Liver (tissue), 9 donors: ENCODE data around the gene NUDT9. TPM values are rescaled to one million over a fixed set of nuclear protein-coding genes. Genes with fewer than 3 reads are reported as not detected.

ENCODE experiments used
- DNase-seq: peaks from one replicate; pipeline ENCODE4 v3.0.0-alpha.2; 2017; ENCODE audit warnings: low spot score
- H3K27ac ChIP-seq, 2 donors: one replicate each; pipeline ENCODE4 v1.7.0; 2013; ENCODE audit warnings: inconsistent platforms in 2 of 2, low read length in 2 of 2, control low read depth in 1 of 2, low read depth in 1 of 2, mild to moderate bottlenecking in 1 of 2
- H3K27me3 ChIP-seq, 4 donors: one replicate each; pipeline versions ENCODE4 v1.6.1 to v1.7.0; 2013; ENCODE audit warnings: low read length in 3 of 4, inconsistent platforms in 1 of 4, mild to moderate bottlenecking in 1 of 4, moderate library complexity in 1 of 4; ENCODE audit not compliant: control insufficient read depth in 4 of 4, insufficient read depth in 4 of 4
- H3K36me3 ChIP-seq, 4 donors: one replicate each; pipeline versions ENCODE4 v1.6.1 to v1.7.0; 2013; ENCODE audit warnings: low read length in 3 of 4, mild to moderate bottlenecking in 3 of 4, low read depth in 1 of 4, moderate library complexity in 1 of 4; ENCODE audit not compliant: control insufficient read depth in 4 of 4, insufficient read depth in 3 of 4
- H3K4me1 ChIP-seq, 4 donors: one replicate each; pipeline versions ENCODE4 v1.6.1 to v1.7.0; 2013; ENCODE audit warnings: low read length in 3 of 4, mild to moderate bottlenecking in 3 of 4, moderate library complexity in 1 of 4; ENCODE audit not compliant: control insufficient read depth in 4 of 4, insufficient read depth in 4 of 4
- H3K4me3 ChIP-seq, 3 donors: one replicate each; pipeline versions ENCODE4 v1.6.1 to v1.7.0; 2013; ENCODE audit warnings: low read length in 3 of 3, control low read depth in 1 of 3, low read depth in 1 of 3, mild to moderate bottlenecking in 1 of 3
- H3K9ac ChIP-seq, 2 donors: one replicate each; pipeline ENCODE4 v1.7.0; 2013; ENCODE audit warnings: low read length in 2 of 2, mild to moderate bottlenecking in 2 of 2, moderate library complexity in 2 of 2, control low read depth in 1 of 2, low read depth in 1 of 2
- H3K9me3 ChIP-seq, 4 donors: one replicate each; pipeline versions ENCODE4 v1.6.1 to v1.7.0; 2013; ENCODE audit warnings: low read length in 3 of 4; ENCODE audit not compliant: control insufficient read depth in 4 of 4
- ATF3 ChIP-seq: IDR thresholded peaks from 2 replicates; pipeline ENCODE4 v1.6.1; 2016; ENCODE audit warnings: antibody characterized with exemption
- EGR1 ChIP-seq, 2 donors: IDR thresholded peaks; 2 replicates each; pipeline ENCODE4 v1.6.1; 2016 to 2018; ENCODE audit warnings: antibody characterized with exemption in 2 of 2, low read depth in 2 of 2
- FOXA1 ChIP-seq: IDR thresholded peaks from 2 replicates; pipeline ENCODE4 v1.6.1; 2016; ENCODE audit warnings: antibody characterized with exemption
- FOXA2 ChIP-seq: IDR thresholded peaks from 2 replicates; pipeline ENCODE4 v1.6.1; 2016; ENCODE audit warnings: antibody characterized with exemption
- HNF4G ChIP-seq: IDR thresholded peaks from 2 replicates; pipeline ENCODE4 v1.6.1; 2016; ENCODE audit warnings: antibody characterized with exemption
- JUND ChIP-seq, 2 donors: IDR thresholded peaks; 2 replicates each; pipeline ENCODE4 v1.6.1; 2016; ENCODE audit warnings: antibody characterized with exemption in 2 of 2
- NR2F2 ChIP-seq: IDR thresholded peaks from 2 replicates; pipeline ENCODE4 v1.6.1; 2016; ENCODE audit warnings: antibody characterized with exemption
- REST ChIP-seq: IDR thresholded peaks from 2 replicates; pipeline ENCODE4 v1.6.1; 2016; ENCODE audit warnings: antibody characterized with exemption, mild to moderate bottlenecking
- SP1 ChIP-seq: IDR thresholded peaks from 2 replicates; pipeline ENCODE4 v1.6.1; 2018; ENCODE audit warnings: antibody characterized with exemption, mild to moderate bottlenecking
- ZBTB33 ChIP-seq: IDR thresholded peaks from 2 replicates; pipeline ENCODE4 v1.6.1; 2016; ENCODE audit warnings: antibody characterized with exemption
- WGBS: extraction: QIAGEN DNeasy Blood & Tissue Kit; methylation state at CpG from one replicate; pipeline ENCODE4 v1.1.7; 2013; 5-methylcytosine and 5-hydroxymethylcytosine counted together
- polyA plus RNA-seq, 2 donors: library from polyadenylated mRNA; stranded (reverse) in 1 of 2; unstranded in 1 of 2; fragments of 200-250 nt in 1 of 2; fragments of >200 nt in 1 of 2; fragmentation: Nextera tagmentation in 1 of 2; extraction: Ambion mirVana in 1 of 2; gene quantifications; one replicate each; pipeline versions ENCODE4 v1.2.1 to v1.2.3, GENCODE V29; 2013 to 2015
- total RNA-seq, 2 donors: library from RNA; depleted of rRNA; stranded (reverse); fragments of >200 nt; gene quantifications; one replicate each; pipeline ENCODE4 v1.2.3, GENCODE V29; 2014
- TF ChIP-seq, protein P1 (sequence below): IDR thresholded peaks from 2 replicates; pipeline ENCODE4 v1.6.1; 2016; ENCODE audit warnings: antibody characterized with exemption
- TF ChIP-seq, protein P2 (sequence below): fragments of 150-350 bp; IDR thresholded peaks from 2 replicates; pipeline ENCODE4 v1.5.1; 2017; ENCODE audit warnings: improper control_type of control experiment, low read depth, low read length; ENCODE audit not compliant: missing input control
- donor health status: healthy.
- donor health status: healthy.
- donor health status: healthy.
- donor health status: healthy.
- donor health status: healthy.

The NUDT9 gene
- total and polyA plus RNA-seq, 4 donors: 9.2 to 37.3 (median 26.9) TPM

- H3K36me3 ChIP-seq: no peaks in the 10 kb centered on the region
- H3K27me3 ChIP-seq: no peaks in the 10 kb centered on the region
- H3K9ac ChIP-seq: no peak overlapping the region
- no peak for TF ChIP-seq FOXA2
- no peak for TF ChIP-seq SP1
- no peak for TF ChIP-seq ATF3
- TF ChIP-seq, protein P1, sequence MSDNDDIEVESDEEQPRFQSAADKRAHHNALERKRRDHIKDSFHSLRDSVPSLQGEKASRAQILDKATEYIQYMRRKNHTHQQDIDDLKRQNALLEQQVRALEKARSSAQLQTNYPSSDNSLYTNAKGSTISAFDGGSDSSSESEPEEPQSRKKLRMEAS: no peak
- no peak for TF ChIP-seq REST
- no peak for TF ChIP-seq NR2F2
- TF ChIP-seq HNF4G: no peak
- no peak for TF ChIP-seq EGR1 (IDR thresholded peaks at IDR 0.05; ENCODE audit: low read depth in 2 of 2)
- TF ChIP-seq FOXA1: no peak
- TF ChIP-seq, protein P2, sequence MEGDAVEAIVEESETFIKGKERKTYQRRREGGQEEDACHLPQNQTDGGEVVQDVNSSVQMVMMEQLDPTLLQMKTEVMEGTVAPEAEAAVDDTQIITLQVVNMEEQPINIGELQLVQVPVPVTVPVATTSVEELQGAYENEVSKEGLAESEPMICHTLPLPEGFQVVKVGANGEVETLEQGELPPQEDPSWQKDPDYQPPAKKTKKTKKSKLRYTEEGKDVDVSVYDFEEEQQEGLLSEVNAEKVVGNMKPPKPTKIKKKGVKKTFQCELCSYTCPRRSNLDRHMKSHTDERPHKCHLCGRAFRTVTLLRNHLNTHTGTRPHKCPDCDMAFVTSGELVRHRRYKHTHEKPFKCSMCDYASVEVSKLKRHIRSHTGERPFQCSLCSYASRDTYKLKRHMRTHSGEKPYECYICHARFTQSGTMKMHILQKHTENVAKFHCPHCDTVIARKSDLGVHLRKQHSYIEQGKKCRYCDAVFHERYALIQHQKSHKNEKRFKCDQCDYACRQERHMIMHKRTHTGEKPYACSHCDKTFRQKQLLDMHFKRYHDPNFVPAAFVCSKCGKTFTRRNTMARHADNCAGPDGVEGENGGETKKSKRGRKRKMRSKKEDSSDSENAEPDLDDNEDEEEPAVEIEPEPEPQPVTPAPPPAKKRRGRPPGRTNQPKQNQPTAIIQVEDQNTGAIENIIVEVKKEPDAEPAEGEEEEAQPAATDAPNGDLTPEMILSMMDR: no peak
- no peak for TF ChIP-seq ZBTB33
- H3K4me1 ChIP-seq: no peaks in the 10 kb centered on the region
- no peaks in the 10 kb centered on the region for H3K9me3 ChIP-seq
- H3K4me3 ChIP-seq: no peak overlapping the region
- no peak overlapping the region for H3K27ac ChIP-seq
- no peak for DNase-seq
- WGBS: 85% methylated on average over 3 of the region's 3 CpGs
These were observed 23.2 kb upstream of the NUDT9 start for GRCh38 chr4:87399148-87399547.

DNA sequence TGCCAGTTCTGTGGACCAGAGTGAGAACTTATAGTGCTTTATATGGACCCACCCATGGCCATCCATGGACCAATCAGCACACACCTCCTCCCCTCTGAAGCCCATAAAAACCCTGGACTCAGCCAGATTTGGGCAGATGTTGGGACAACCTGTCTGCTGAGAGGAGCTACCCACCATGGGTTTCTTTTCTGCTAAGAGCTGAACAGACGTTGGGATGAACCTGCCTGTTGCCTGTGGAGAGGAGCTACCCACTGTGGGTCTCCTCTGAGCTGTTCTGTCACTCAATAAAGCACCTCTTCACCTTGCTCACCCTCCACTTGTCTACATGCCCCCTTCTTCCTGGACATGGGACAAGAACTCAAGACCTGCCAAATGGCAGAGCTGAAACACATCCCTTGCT, 22.4 kb upstream of the NUDT9 start:
- Histone ChIP-seq H3K9me3 (no peaks in the 10 kb centered on the region), H3K9ac (no peak overlapping the region), H3K4me3 (no peak overlapping the region), H3K27me3 (no peaks in the 10 kb centered on the region), H3K4me1 (no peaks in the 10 kb centered on the region), H3K36me3 (no peaks in the 10 kb centered on the region), H3K27ac (no peak overlapping the region)
- no peak for TF ChIP-seq HNF4G
- TF ChIP-seq, protein P2: no peak
- no peak for TF ChIP-seq EGR1 (IDR thresholded peaks at IDR 0.05; ENCODE audit: low read depth in 2 of 2)
- TF ChIP-seq JUND (IDR thresholded peaks at IDR 0.05): no peak
- DNase-seq: no peak
- WGBS: 100% methylated on average over 1 of the region's 1 CpG
